NOMO-1 treated with DMSO at 0.1 percent for 48 hours (cell line): ENCODE measurements around the gene AADAT.
A peak's percentile ranks its signal among the peaks of the same experiment; 100 is the strongest.
"Not testable (repeated sequence)": the region's sequence is repeated elsewhere in the genome, so short reads cannot be mapped to it uniquely, and the experiment has no call there.

Experiments
- DNase-seq: peaks from one replicate; lab custom pipeline; 2025; ENCODE audit not compliant: unreplicated experiment; lab: John Stamatoyannopoulos, UW

AADAT gene

GRCh38 chr4:170090352-170091052 is 746 bp upstream of the AADAT start:
- no peak for DNase-seq

- no peak for DNase-seq
Observed at GRCh38 chr4:170089274-170089667, 485 bp downstream of the AADAT start.

- no peak for DNase-seq
Observed at GRCh38 chr4:170088716-170089115, 1.0 kb downstream of the AADAT start.

GRCh38 chr4:170087163-170087700 is 2.5 kb downstream of the AADAT start:
- DNase-seq = no peak

- peak; percentile 92 for DNase-seq
Observed at GRCh38 chr4:170083541-170083940, 6.2 kb downstream of the AADAT start.

GRCh38 chr4:170080496-170080895 is 9.3 kb downstream of the AADAT start:
- DNase-seq = no peak

GRCh38 chr4:170079981-170080380 is 9.8 kb downstream of the AADAT start:
- no peak for DNase-seq

GRCh38 chr4:170071196-170071595 is 18.6 kb downstream of the AADAT start:
- no peak for DNase-seq

- DNase-seq = no peak
Observed at GRCh38 chr4:170068438-170069128, 21.2 kb downstream of the AADAT start.

- DNase-seq = no peak
Observed at GRCh38 chr4:170059421-170059820, 30.3 kb downstream of the AADAT start.

- no peak for DNase-seq
Observed at GRCh38 chr4:170058826-170059225, 30.9 kb downstream of the AADAT start.

GRCh38 chr4:170057866-170058265 is 31.9 kb downstream of the AADAT start:
- DNase-seq = no peak

GRCh38 chr4:170052919-170053318 is 36.8 kb downstream of the AADAT start:
- DNase-seq = no peak

- DNase-seq = no peak
Observed at GRCh38 chr4:170051402-170051801, 38.4 kb downstream of the AADAT start.

GRCh38 chr4:170049766-170050165 is 40.0 kb downstream of the AADAT start:
- DNase-seq = no peak

- DNase-seq = peak; percentile 57
Observed at GRCh38 chr4:170047771-170048354, 41.9 kb downstream of the AADAT start.

GRCh38 chr4:170046156-170046555 is 43.6 kb downstream of the AADAT start:
- not testable (repeated sequence) for DNase-seq

GRCh38 chr4:170040031-170040680 is 49.6 kb downstream of the AADAT start:
- DNase-seq = no peak

GRCh38 chr4:170038769-170039168 is 51.0 kb downstream of the AADAT start:
- DNase-seq = no peak

GRCh38 chr4:170038232-170038631 is 51.5 kb downstream of the AADAT start:
- no peak for DNase-seq

- no peak for DNase-seq
Observed at GRCh38 chr4:170037481-170037880, 52.3 kb downstream of the AADAT start.

GRCh38 chr4:170035845-170036244 is 53.9 kb downstream of the AADAT start:
- DNase-seq = no peak
